GM18498 (cell line): ENCODE measurements around the gene CD83.
A peak's percentile ranks its signal among the peaks of the same experiment; 100 is the strongest.
"Not testable (repeated sequence)": the region's sequence is repeated elsewhere in the genome, so short reads cannot be mapped to it uniquely, and the experiment has no call there.

Experiments
- ATAC-seq: cut with Tn5 transposase; IDR thresholded peaks from one replicate; pipeline ENCODE4 v1.9.1; 2021; ENCODE audit warnings: mild to moderate bottlenecking, moderate library complexity; ENCODE audit not compliant: unreplicated experiment

Gene CD83

GRCh38 chr6:14117158-14118090 is at the start of gene CD83:
Gene CD83, plus strand, starts transcription at chr6:14117772. Its CDS starts 40 bp downstream, at chr6:14117812.
- peak; percentile 83 for ATAC-seq

- no peak for ATAC-seq
Observed at GRCh38 chr6:14068133-14068532, 49.4 kb upstream of the CD83 start.

GRCh38 chr6:14068623-14069022 is 48.9 kb upstream of the CD83 start:
- ATAC-seq: no peak

- no peak for ATAC-seq
Observed at GRCh38 chr6:14070457-14070856, 47.1 kb upstream of the CD83 start.

- ATAC-seq: no peak
Observed at GRCh38 chr6:14072084-14072483, 45.5 kb upstream of the CD83 start.

- ATAC-seq: not testable (repeated sequence)
Observed at GRCh38 chr6:14073561-14074354, 43.8 kb upstream of the CD83 start.

GRCh38 chr6:14074476-14075094 is 43.0 kb upstream of the CD83 start:
- ATAC-seq: peak; percentile 8

GRCh38 chr6:14075095-14075503 is 42.5 kb upstream of the CD83 start:
- peak; percentile 74 for ATAC-seq

- no peak for ATAC-seq
Observed at GRCh38 chr6:14077193-14077867, 40.2 kb upstream of the CD83 start.

- no peak for ATAC-seq
Observed at GRCh38 chr6:14079433-14079832, 38.1 kb upstream of the CD83 start.

GRCh38 chr6:14079971-14080370 is 37.6 kb upstream of the CD83 start:
- ATAC-seq: no peak

GRCh38 chr6:14081126-14081525 is 36.4 kb upstream of the CD83 start:
- no peak for ATAC-seq

- no peak for ATAC-seq
Observed at GRCh38 chr6:14082771-14083170, 34.8 kb upstream of the CD83 start.

- no peak for ATAC-seq
Observed at GRCh38 chr6:14083262-14083661, 34.3 kb upstream of the CD83 start.

- no peak for ATAC-seq
Observed at GRCh38 chr6:14083751-14084150, 33.8 kb upstream of the CD83 start.

- ATAC-seq: no peak
Observed at GRCh38 chr6:14084388-14084787, 33.2 kb upstream of the CD83 start.

- ATAC-seq: no peak
Observed at GRCh38 chr6:14085176-14085787, 32.3 kb upstream of the CD83 start.

- ATAC-seq: no peak
Observed at GRCh38 chr6:14086701-14087100, 30.9 kb upstream of the CD83 start.

GRCh38 chr6:14088600-14089192 is 28.9 kb upstream of the CD83 start:
- no peak for ATAC-seq

- no peak for ATAC-seq
Observed at GRCh38 chr6:14089224-14089623, 28.3 kb upstream of the CD83 start.
